Loucy (cell line): Measurements from ENCODE around the gene STK39.

Experiments
- H2AFZ ChIP-seq: fragments of 200-600 bp; sonication (generic); 2 replicates; pipeline ENCODE4 v1.6.0; 2016; ENCODE audit warnings: antibody characterized with exemption, mild to moderate bottlenecking, low read length, moderate library complexity
- H3F3A ChIP-seq: fragments of 200-600 bp; 2 replicates; pipeline ENCODE4 v1.6.0; 2016; ENCODE audit warnings: antibody characterized with exemption, low read depth, mild to moderate bottlenecking
- H3K27me3 ChIP-seq: fragments of 200-600 bp; sonication (generic); 2 replicates; pipeline ENCODE4 v1.6.1; 2014; ENCODE audit warnings: low read length, mild to moderate bottlenecking; ENCODE audit not compliant: insufficient read depth, poor library complexity, severe bottlenecking
- H3K36me3 ChIP-seq: fragments of 200-600 bp; sonication (generic); 2 replicates; pipeline ENCODE4 v1.6.1; 2016; ENCODE audit warnings: low read length; ENCODE audit not compliant: insufficient read depth
- H3K4me1 ChIP-seq: fragments of 200-600 bp; sonication (generic); 2 replicates; pipeline ENCODE4 v1.5.1; 2014; ENCODE audit warnings: low read length, mild to moderate bottlenecking; ENCODE audit not compliant: insufficient read depth, poor library complexity, severe bottlenecking
- H3K4me2 ChIP-seq: fragments of 200-600 bp; sonication (generic); 2 replicates; pipeline ENCODE4 v1.6.0; 2014; ENCODE audit warnings: antibody characterized with exemption, low read length, low read depth, mild to moderate bottlenecking; ENCODE audit not compliant: poor library complexity, severe bottlenecking
- H3K4me3 ChIP-seq: fragments of 200-600 bp; sonication (generic); 2 replicates; pipeline ENCODE4 v1.5.1; 2014; ENCODE audit warnings: low read length, mild to moderate bottlenecking, mixed read lengths; ENCODE audit not compliant: poor library complexity, severe bottlenecking
- H3K79me2 ChIP-seq: fragments of 200-600 bp; sonication (generic); 2 replicates; pipeline ENCODE4 v1.6.1; 2014; ENCODE audit warnings: low read length; ENCODE audit not compliant: insufficient read depth
- H3K9ac ChIP-seq: fragments of 200-600 bp; sonication (generic); 2 replicates; pipeline ENCODE4 v1.6.0; 2014; ENCODE audit warnings: mild to moderate bottlenecking, low read depth, low read length, moderate library complexity; ENCODE audit not compliant: poor library complexity, severe bottlenecking
- H3K9me2 ChIP-seq: fragments of 200-600 bp; sonication (generic); replicated peaks from 2 replicates; pipeline ENCODE4 v1.6.1; 2016; ENCODE audit warnings: low read depth, low read length, mixed read lengths
- H3K9me3 ChIP-seq: fragments of 200-600 bp; sonication (generic); 2 replicates; pipeline ENCODE4 v1.6.1; 2014; ENCODE audit warnings: mild to moderate bottlenecking, antibody characterized with exemption, low read length, low read depth; ENCODE audit not compliant: insufficient read depth
- H4K20me1 ChIP-seq: fragments of 200-600 bp; sonication (generic); 2 replicates; pipeline ENCODE4 v1.6.0; 2014; ENCODE audit warnings: antibody characterized with exemption, low read length, mild to moderate bottlenecking; ENCODE audit not compliant: insufficient read depth, poor library complexity, severe bottlenecking
- EZH2phosphoT487 ChIP-seq: fragments of 200-600 bp; IDR thresholded peaks from 2 replicates; pipeline ENCODE4 v1.6.1; 2018; ENCODE audit warnings: antibody characterized with exemption, mild to moderate bottlenecking, moderate library complexity, borderline replicate concordance
- TF ChIP-seq, protein P1 (sequence below): fragments of 200-600 bp; sonication (generic); conservative IDR thresholded peaks from 2 replicates; pipeline ENCODE4 v1.5.1; 2014; ENCODE audit warnings: mild to moderate bottlenecking, antibody characterized with exemption, low read length

Gene STK39

DNA sequence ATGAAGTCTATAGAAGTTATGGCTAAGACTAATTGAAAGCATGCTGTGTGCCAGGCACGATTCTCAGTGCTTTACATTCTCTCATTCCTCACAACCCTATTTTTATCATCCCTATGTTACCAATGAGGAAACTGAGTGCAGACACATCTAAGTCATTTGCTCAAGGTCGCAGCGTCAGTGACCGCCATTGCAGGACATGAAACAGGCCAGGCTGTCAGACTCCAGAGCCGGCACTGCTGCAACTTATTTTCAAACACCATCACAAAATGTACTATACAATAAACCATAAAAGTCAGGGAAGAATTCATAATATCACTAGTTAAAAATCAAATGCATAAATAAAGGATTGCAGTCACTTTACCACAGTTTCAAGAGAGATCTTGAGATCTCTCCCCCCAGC is 5.6 kb downstream of the STK39 start:
- peaks cover 63% of the 10 kb centered on the region for H4K20me1 ChIP-seq
- peaks cover 92% of the 10 kb centered on the region for H3K79me2 ChIP-seq

DNA sequence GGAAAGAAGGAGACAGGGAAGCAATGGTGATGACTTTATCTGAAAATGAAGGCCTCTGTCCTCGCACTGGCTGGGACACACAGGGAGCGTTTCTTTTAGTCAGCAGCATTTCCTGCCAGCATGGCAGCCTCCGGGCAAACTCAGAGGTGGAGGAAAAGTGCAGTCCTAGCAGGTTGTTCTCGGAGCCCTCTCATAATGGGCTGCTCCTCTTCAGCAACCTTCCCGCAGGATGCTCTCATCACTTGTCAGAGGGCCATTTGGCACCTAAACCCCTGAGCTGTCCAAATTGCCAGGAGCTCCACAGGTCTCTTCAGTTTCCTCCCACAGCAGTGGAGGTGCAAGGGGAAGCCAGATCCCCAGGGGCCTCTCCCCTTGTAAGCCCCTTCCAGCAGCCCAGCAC is 6.2 kb downstream of the STK39 start:
- H3K9ac ChIP-seq: peak overlapping the region; percentile 37
- TF ChIP-seq EZH2phosphoT487: no peak
- H3K9me2 ChIP-seq: no peaks in the 10 kb centered on the region
- peaks cover 62% of the 10 kb centered on the region for H4K20me1 ChIP-seq
- no peaks in the 10 kb centered on the region for H3K27me3 ChIP-seq
- H3K79me2 ChIP-seq: peaks cover 87% of the 10 kb centered on the region
- H3K4me2 ChIP-seq: peak overlapping the region; percentile 77
- H3F3A ChIP-seq: no peaks in the 10 kb centered on the region
- peaks cover 75% of the 10 kb centered on the region for H3K4me1 ChIP-seq
- H3K36me3 ChIP-seq: no peaks in the 10 kb centered on the region
- no peaks in the 10 kb centered on the region for H3K9me3 ChIP-seq
- H2AFZ ChIP-seq: no peak overlapping the region
- peak overlapping the region; percentile 47 for H3K4me3 ChIP-seq

More for the DNA sequence above, 5.6 kb downstream of the STK39 start:
- H3F3A ChIP-seq: no peaks in the 10 kb centered on the region
- no peak overlapping the region for H3K9ac ChIP-seq
- H3K27me3 ChIP-seq: no peaks in the 10 kb centered on the region
- no peak for TF ChIP-seq EZH2phosphoT487
- TF ChIP-seq, protein P1, sequence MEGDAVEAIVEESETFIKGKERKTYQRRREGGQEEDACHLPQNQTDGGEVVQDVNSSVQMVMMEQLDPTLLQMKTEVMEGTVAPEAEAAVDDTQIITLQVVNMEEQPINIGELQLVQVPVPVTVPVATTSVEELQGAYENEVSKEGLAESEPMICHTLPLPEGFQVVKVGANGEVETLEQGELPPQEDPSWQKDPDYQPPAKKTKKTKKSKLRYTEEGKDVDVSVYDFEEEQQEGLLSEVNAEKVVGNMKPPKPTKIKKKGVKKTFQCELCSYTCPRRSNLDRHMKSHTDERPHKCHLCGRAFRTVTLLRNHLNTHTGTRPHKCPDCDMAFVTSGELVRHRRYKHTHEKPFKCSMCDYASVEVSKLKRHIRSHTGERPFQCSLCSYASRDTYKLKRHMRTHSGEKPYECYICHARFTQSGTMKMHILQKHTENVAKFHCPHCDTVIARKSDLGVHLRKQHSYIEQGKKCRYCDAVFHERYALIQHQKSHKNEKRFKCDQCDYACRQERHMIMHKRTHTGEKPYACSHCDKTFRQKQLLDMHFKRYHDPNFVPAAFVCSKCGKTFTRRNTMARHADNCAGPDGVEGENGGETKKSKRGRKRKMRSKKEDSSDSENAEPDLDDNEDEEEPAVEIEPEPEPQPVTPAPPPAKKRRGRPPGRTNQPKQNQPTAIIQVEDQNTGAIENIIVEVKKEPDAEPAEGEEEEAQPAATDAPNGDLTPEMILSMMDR: no peak
- peak overlapping the region; percentile 77 for H3K4me2 ChIP-seq
- no peaks in the 10 kb centered on the region for H3K36me3 ChIP-seq
- peak overlapping the region; percentile 47 for H3K4me3 ChIP-seq
- H3K9me2 ChIP-seq: no peaks in the 10 kb centered on the region
- H2AFZ ChIP-seq: no peak overlapping the region
- no peaks in the 10 kb centered on the region for H3K9me3 ChIP-seq
- peaks cover 75% of the 10 kb centered on the region for H3K4me1 ChIP-seq

- H3K4me2 ChIP-seq: peak overlapping the region; percentile 77
- no peaks in the 10 kb centered on the region for H3K9me2 ChIP-seq
- H3K36me3 ChIP-seq: no peaks in the 10 kb centered on the region
- no peak overlapping the region for H2AFZ ChIP-seq
- no peaks in the 10 kb centered on the region for H3K9me3 ChIP-seq
- TF ChIP-seq EZH2phosphoT487: no peak
- TF ChIP-seq, protein P1: no peak
- H4K20me1 ChIP-seq: peaks cover 55% of the 10 kb centered on the region
- H3K79me2 ChIP-seq: peaks cover 71% of the 10 kb centered on the region
- H3K27me3 ChIP-seq: no peaks in the 10 kb centered on the region
- H3F3A ChIP-seq: no peaks in the 10 kb centered on the region
- H3K4me3 ChIP-seq: no peak overlapping the region
- H3K9ac ChIP-seq: no peak overlapping the region
- H3K4me1 ChIP-seq: peaks cover 69% of the 10 kb centered on the region
Observed at GRCh38 chr2:168239281-168239680, 8.1 kb downstream of the STK39 start.

- TF ChIP-seq, protein P1: no peak
- no peak for TF ChIP-seq EZH2phosphoT487
- no peaks in the 10 kb centered on the region for H3K9me3 ChIP-seq
- H3K4me3 ChIP-seq: no peak overlapping the region
- H3K9me2 ChIP-seq: no peaks in the 10 kb centered on the region
- no peaks in the 10 kb centered on the region for H3F3A ChIP-seq
- H3K4me1 ChIP-seq: peaks cover 59% of the 10 kb centered on the region
- peaks cover 45% of the 10 kb centered on the region for H4K20me1 ChIP-seq
- no peaks in the 10 kb centered on the region for H3K36me3 ChIP-seq
- H3K4me2 ChIP-seq: peak overlapping the region; percentile 77
- H3K9ac ChIP-seq: no peak overlapping the region
- no peak overlapping the region for H2AFZ ChIP-seq
- H3K27me3 ChIP-seq: no peaks in the 10 kb centered on the region
- peaks cover 70% of the 10 kb centered on the region for H3K79me2 ChIP-seq
Observed at GRCh38 chr2:168237741-168238140, 9.7 kb downstream of the STK39 start.
